Mesendoderm (in vitro differentiated cells): ENCODE results near the gene MPPED1.

Experiments
- DNase-seq: peaks from one replicate; pipeline ENCODE4 v3.0.0; 2013
- H2AK5ac ChIP-seq: 2 replicates; pipeline ENCODE4 v1.6.1; 2013; ENCODE audit warnings: low read length, inconsistent platforms
- H2BK120ac ChIP-seq: 2 replicates; pipeline ENCODE4 v1.6.1; 2013; ENCODE audit warnings: low read depth, mild to moderate bottlenecking, low read length, moderate library complexity, mixed read lengths
- H2BK15ac ChIP-seq: replicated peaks from 2 replicates; pipeline ENCODE4 v1.6.1; 2013; ENCODE audit warnings: low read depth, mild to moderate bottlenecking, moderate library complexity
- H2BK5ac ChIP-seq: 2 replicates; pipeline ENCODE4 v1.6.1; 2013; ENCODE audit warnings: low read length, inconsistent platforms
- H3K18ac ChIP-seq: 2 replicates; pipeline ENCODE4 v1.6.1; 2013; ENCODE audit warnings: mild to moderate bottlenecking, low read length, mixed read lengths
- H3K23ac ChIP-seq: one replicate; pipeline ENCODE4 v1.6.1; 2013; ENCODE audit warnings: low read length
- H3K27ac ChIP-seq: 2 replicates; pipeline ENCODE4 v1.5.1; 2013; ENCODE audit warnings: low read depth, mild to moderate bottlenecking, inconsistent platforms, low read length, moderate library complexity
- H3K27me3 ChIP-seq: 2 replicates; pipeline ENCODE4 v1.6.1; 2013; ENCODE audit warnings: low read length, control low read depth, mild to moderate bottlenecking, inconsistent platforms; ENCODE audit not compliant: insufficient read depth, poor library complexity
- H3K36me3 ChIP-seq: 2 replicates; pipeline ENCODE4 v1.6.1; 2013; ENCODE audit warnings: low read length, inconsistent platforms; ENCODE audit not compliant: control insufficient read depth, insufficient read depth
- H3K4ac ChIP-seq: one replicate; pipeline ENCODE4 v1.6.1; 2013; ENCODE audit warnings: low read depth, mild to moderate bottlenecking, low read length, moderate library complexity
- H3K4me1 ChIP-seq: 2 replicates; pipeline ENCODE4 v1.6.1; 2013; ENCODE audit warnings: low read depth, low read length, inconsistent platforms; ENCODE audit not compliant: control insufficient read depth
- H3K4me2 ChIP-seq: 2 replicates; pipeline ENCODE4 v1.6.1; 2013; ENCODE audit warnings: low read length
- H3K4me3 ChIP-seq: 2 replicates; pipeline ENCODE4 v1.5.1; 2013; ENCODE audit warnings: mild to moderate bottlenecking, low read length
- H3K56ac ChIP-seq: one replicate; pipeline ENCODE4 v1.6.1; 2013; ENCODE audit warnings: low read length
- H3K79me1 ChIP-seq: 2 replicates; pipeline ENCODE4 v1.6.1; 2013; ENCODE audit warnings: low read length, inconsistent platforms
- H3K79me2 ChIP-seq: 2 replicates; pipeline ENCODE4 v1.6.1; 2013; ENCODE audit warnings: mild to moderate bottlenecking, low read length; ENCODE audit not compliant: control insufficient read depth, insufficient read depth
- H3K9ac ChIP-seq: 2 replicates; pipeline ENCODE4 v1.6.1; 2013; ENCODE audit warnings: low read length, inconsistent platforms
- H4K5ac ChIP-seq: one replicate; pipeline ENCODE4 v1.6.1; 2013; ENCODE audit warnings: low read length
- H4K8ac ChIP-seq: one replicate; pipeline ENCODE4 v1.6.1; 2013; ENCODE audit warnings: low read depth, mild to moderate bottlenecking, control low read depth, low read length, moderate library complexity
- WGBS: extraction: QIAGEN DNeasy Blood & Tissue Kit; methylation state at CpG from one replicate; pipeline ENCODE4 v1.1.7; 2013; ENCODE audit warnings: low lambda C conversion rate, missing lambda C conversion rate; ENCODE audit not compliant: insufficient coverage; ENCODE audit errors: extremely low coverage; 5-methylcytosine and 5-hydroxymethylcytosine counted together

Gene MPPED1

GRCh38 chr22:43554694-43555365 is 143.0 kb downstream of the MPPED1 start:
- no peaks in the 10 kb centered on the region for H3K36me3 ChIP-seq
- no peak overlapping the region for H4K8ac ChIP-seq
- no peak for DNase-seq
- H3K27ac ChIP-seq: no peak overlapping the region
- H3K4ac ChIP-seq: no peak overlapping the region
- H3K4me2 ChIP-seq: no peak overlapping the region
- H2AK5ac ChIP-seq: no peak overlapping the region
- H2BK120ac ChIP-seq: no peak overlapping the region
- no peak overlapping the region for H3K18ac ChIP-seq
- no peak overlapping the region for H3K56ac ChIP-seq
- H3K79me2 ChIP-seq: no peaks in the 10 kb centered on the region
- no peak overlapping the region for H3K4me3 ChIP-seq
- H3K27me3 ChIP-seq: no peaks in the 10 kb centered on the region
- no peak overlapping the region for H2BK15ac ChIP-seq
- no peak overlapping the region for H3K23ac ChIP-seq
- no peaks in the 10 kb centered on the region for H3K4me1 ChIP-seq
- no CpG with 5 or more reads among the region's 17 CpGs for WGBS
- no peak overlapping the region for H3K9ac ChIP-seq
- H4K5ac ChIP-seq: no peak overlapping the region
- no peaks in the 10 kb centered on the region for H3K79me1 ChIP-seq
- no peak overlapping the region for H2BK5ac ChIP-seq

GRCh38 chr22:43555561-43556515 is 144.0 kb downstream of the MPPED1 start:
- Histone ChIP-seq H3K79me2 (no peaks in the 10 kb centered on the region), H2BK15ac (no peak overlapping the region), H3K4ac (no peak overlapping the region), H2BK120ac (no peak overlapping the region), H4K5ac (no peak overlapping the region), H3K18ac (no peak overlapping the region), H3K27me3 (no peaks in the 10 kb centered on the region), H4K8ac (no peak overlapping the region), H2AK5ac (no peak overlapping the region), H3K4me2 (no peak overlapping the region), H3K4me3 (no peak overlapping the region), H3K79me1 (no peaks in the 10 kb centered on the region), H3K56ac (no peak overlapping the region), H3K36me3 (no peaks in the 10 kb centered on the region), H3K27ac (no peak overlapping the region), H2BK5ac (no peak overlapping the region), H3K9ac (no peak overlapping the region), H3K23ac (no peak overlapping the region), H3K4me1 (no peaks in the 10 kb centered on the region)
- WGBS: no CpG with 5 or more reads among the region's 11 CpGs
- no peak for DNase-seq
